ENCODE data around the gene MSH3. TPM values are rescaled to one million over a fixed set of nuclear protein-coding genes. Genes with fewer than 3 reads are reported as not detected.

The MSH3 gene
- total and polyA plus RNA-seq, 2 of the 8 experiments (the other 6 are each of a cell fraction or from before 2014, with no cell fraction given), result 3.6 to 22.6 TPM

- TF ChIP-seq SP2 (IDR thresholded peaks at IDR 0.05; ENCODE audit: low read length), result no peak
- TF ChIP-seq TAF7 (optimal IDR thresholded peaks at IDR 0.05; ENCODE audit: borderline replicate concordance, low read depth, low read length), result no peak
- no peak for TF ChIP-seq SIX5 (IDR thresholded peaks at IDR 0.05; ENCODE audit: low read depth, low read length)
- TF ChIP-seq NANOG (IDR thresholded peaks at IDR 0.05; ENCODE audit: insufficient read depth, low read depth, low read length, poor library complexity, severe bottlenecking), result no peak
- no peak for TF ChIP-seq TEAD4 (IDR thresholded peaks at IDR 0.05; ENCODE audit: low read depth, low read length)
Measured at GRCh38 chr5:80894083-80894482, 239.6 kb downstream of the MSH3 start (continued).

All from H1 (cell line).